PFSK-1 (cell line): ENCODE data around the gene HOXB3.

Source experiments
- FOXP2 ChIP-seq: optimal IDR thresholded peaks from 2 replicates; pipeline ENCODE3; 2011; ENCODE audit warnings: borderline replicate concordance, control low read depth, inconsistent platforms; ENCODE audit not compliant: insufficient read depth; ENCODE audit errors: extremely low read length, extremely low read depth
- POLR2AphosphoS5 ChIP-seq: IDR thresholded peaks from 2 replicates; pipeline ENCODE4 v1.6.1; 2012; ENCODE audit warnings: low read depth, mild to moderate bottlenecking, control low read depth, low read length, moderate library complexity
- REST ChIP-seq, 2 experiments: IDR thresholded peaks; 2 replicates each; pipeline versions ENCODE4 v1.6.1 to v1.8.0; 2011 to 2012; ENCODE audit warnings: low read depth in 2 of 2, low read length in 2 of 2, control low read depth in 1 of 2, inconsistent platforms in 1 of 2, mild to moderate bottlenecking in 1 of 2, moderate library complexity in 1 of 2; ENCODE audit not compliant: insufficient read depth in 1 of 2
- SIN3A ChIP-seq: IDR thresholded peaks from 2 replicates; pipeline ENCODE4 v1.6.1; 2012; ENCODE audit warnings: mild to moderate bottlenecking, low read length, moderate library complexity, borderline replicate concordance; ENCODE audit not compliant: insufficient read depth
- TAF1 ChIP-seq: IDR thresholded peaks from 2 replicates; pipeline ENCODE4 v1.6.1; 2012; ENCODE audit warnings: low read length, control low read depth, borderline replicate concordance; ENCODE audit not compliant: insufficient read depth

The HOXB3 gene

DNA sequence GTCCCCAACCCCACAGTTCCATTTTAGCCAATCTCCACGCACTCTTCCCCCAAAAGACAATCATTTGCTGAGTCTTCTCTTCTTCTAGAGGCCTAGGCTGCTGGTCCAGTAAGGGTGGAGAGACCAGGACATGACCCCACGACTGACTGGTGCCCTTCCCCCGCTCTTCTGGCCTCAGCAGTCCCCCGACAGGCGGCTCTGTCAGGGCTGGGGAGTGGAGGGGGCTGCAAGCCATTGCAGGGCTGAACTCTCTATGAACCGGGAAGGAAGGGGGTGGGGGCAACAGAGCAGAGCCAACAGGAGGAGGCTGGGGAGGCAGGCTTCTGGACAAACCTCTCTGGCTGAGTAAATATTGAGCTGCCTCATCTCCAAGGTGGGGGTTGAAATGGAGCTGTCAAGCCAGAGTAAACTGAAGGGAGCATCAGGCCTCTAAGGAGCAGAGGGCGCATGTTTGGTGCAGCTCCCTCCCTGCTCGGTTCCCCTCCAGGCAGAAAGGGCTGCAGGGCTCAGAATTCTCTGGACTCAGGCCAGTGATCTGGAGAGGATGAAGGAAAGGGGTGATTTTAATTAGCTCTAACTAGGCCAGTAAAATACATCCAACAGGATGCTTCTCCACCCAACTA lies 67.9 kb downstream of the HOXB3 start:
- TF ChIP-seq FOXP2 (no peak), SIN3A (no peak), REST (IDR thresholded peaks at IDR 0.05; ENCODE audit: insufficient read depth in 1 of 2, low read depth in 2 of 2, low read length in 2 of 2) (no peak), TAF1 (no peak), POLR2AphosphoS5 (no peak)

GRCh38 chr17:48520631-48521079 lies 69.4 kb downstream of the HOXB3 start:
- TF ChIP-seq FOXP2 (no peak), SIN3A (no peak), TAF1 (no peak), REST (IDR thresholded peaks at IDR 0.05; ENCODE audit: insufficient read depth in 1 of 2, low read depth in 2 of 2, low read length in 2 of 2) (no peak), POLR2AphosphoS5 (no peak)

GRCh38 chr17:48519427-48519826 lies 70.6 kb downstream of the HOXB3 start:
- TF ChIP-seq POLR2AphosphoS5 = no peak
- no peak for TF ChIP-seq FOXP2
- TF ChIP-seq SIN3A = no peak
- no peak for TF ChIP-seq REST (IDR thresholded peaks at IDR 0.05; ENCODE audit: insufficient read depth in 1 of 2, low read depth in 2 of 2, low read length in 2 of 2)
- TF ChIP-seq TAF1 = no peak

DNA sequence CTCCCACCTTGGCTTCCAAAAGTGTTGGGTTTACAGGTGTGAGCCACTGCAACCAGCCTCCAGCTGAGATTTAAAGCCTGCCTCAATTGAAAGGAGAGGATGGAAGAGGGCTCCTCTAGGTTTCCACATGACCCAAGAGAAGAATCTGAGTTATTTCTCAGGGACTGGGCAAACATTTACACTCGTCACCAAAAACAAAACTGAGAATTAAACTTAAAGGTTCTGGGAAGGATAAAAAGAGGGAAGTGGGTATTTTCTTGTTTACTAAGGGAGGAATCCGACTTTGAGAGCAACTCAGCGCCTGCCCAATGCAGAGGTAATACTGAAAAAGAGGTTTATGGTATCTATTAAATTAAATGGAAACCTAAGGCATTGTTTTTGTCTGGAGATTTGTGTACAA lies 72.6 kb downstream of the HOXB3 start:
- no peak for TF ChIP-seq POLR2AphosphoS5
- no peak for TF ChIP-seq TAF1

DNA sequence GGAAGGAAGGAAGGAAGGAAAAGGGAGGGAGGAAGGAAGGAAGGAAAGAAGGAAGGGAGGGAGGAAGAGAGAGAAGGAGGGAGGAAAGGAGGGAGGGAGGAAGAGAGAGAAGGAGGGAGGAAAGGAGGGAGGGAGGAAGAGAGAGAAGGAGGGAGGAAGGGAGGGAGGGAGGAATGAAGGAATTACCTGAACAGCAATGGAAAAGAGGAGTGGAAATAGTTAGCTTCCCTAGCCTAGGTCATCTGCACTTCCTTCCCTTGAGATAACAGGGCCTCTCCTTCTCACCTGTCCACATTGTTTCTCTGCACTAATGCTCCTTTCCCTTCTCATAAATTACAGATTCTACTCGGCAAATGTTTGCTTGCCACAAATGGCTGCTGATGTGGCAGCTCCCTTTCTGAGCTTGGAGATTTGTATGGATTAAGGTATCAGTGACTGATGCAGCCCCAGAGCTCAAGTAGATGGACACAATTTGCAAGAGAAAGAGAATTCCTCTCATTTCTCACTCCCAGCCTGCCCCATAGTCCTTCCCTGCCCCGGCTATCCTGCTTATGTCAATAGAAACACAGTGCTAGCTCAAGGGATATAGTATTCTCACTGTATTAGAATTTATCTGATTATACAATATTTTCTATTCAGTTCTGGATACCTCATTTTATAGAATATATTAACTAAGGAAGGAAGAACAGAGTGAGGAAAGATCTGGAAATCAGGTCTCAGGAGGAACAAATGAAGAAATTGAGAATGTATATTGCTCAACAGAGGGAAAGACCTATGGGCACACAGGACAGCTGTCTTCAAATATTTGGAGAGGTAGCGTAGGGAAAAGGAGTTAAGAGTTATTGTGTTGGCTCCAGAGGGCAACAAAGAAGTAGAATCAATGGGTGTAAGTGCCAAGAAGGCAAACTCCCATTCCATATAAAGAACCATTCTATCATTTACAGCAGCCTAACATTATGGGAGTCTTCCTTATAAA lies 73.8 kb downstream of the HOXB3 start:
- TF ChIP-seq POLR2AphosphoS5 (no peak), REST (IDR thresholded peaks at IDR 0.05; ENCODE audit: insufficient read depth in 1 of 2, low read depth in 2 of 2, low read length in 2 of 2) (no peak), SIN3A (no peak)
